SK-N-SH (cell line): ENCODE data around the gene NPDC1. TPM values are rescaled to one million over a fixed set of nuclear protein-coding genes. Genes with fewer than 3 reads are reported as not detected.

Experiments used
- CHD2 ChIP-seq: fragments of 150-350 bp; IDR thresholded peaks from 2 replicates; pipeline ENCODE4 v1.6.1; 2018; ENCODE audit warnings: low read length; ENCODE audit not compliant: partially characterized antibody
- FOXM1 ChIP-seq: IDR thresholded peaks from 2 replicates; pipeline ENCODE4 v1.4.0; 2012; ENCODE audit warnings: low read depth, mild to moderate bottlenecking
- GABPA ChIP-seq: IDR thresholded peaks from 2 replicates; pipeline ENCODE4 v1.4.0; 2012; ENCODE audit warnings: low read depth, mild to moderate bottlenecking
- JUND ChIP-seq: IDR thresholded peaks from 2 replicates; pipeline ENCODE4 v1.4.0; 2012
- RAD21 ChIP-seq: IDR thresholded peaks from 2 replicates; pipeline ENCODE4 v1.6.1; 2012; ENCODE audit warnings: mild to moderate bottlenecking, low read length
- RFX5 ChIP-seq: IDR thresholded peaks from 2 replicates; pipeline ENCODE4 v1.6.1; 2012; ENCODE audit warnings: mild to moderate bottlenecking, improper control_type of control experiment, low read length
- RXRA ChIP-seq: IDR thresholded peaks from 2 replicates; pipeline ENCODE4 v1.4.0; 2012; ENCODE audit warnings: low read depth, mild to moderate bottlenecking, borderline replicate concordance
- TAF1 ChIP-seq: IDR thresholded peaks from 2 replicates; pipeline ENCODE4 v1.6.1; 2012; ENCODE audit warnings: low read depth, mild to moderate bottlenecking, low read length, moderate library complexity, borderline replicate concordance
- YY1 ChIP-seq: IDR thresholded peaks from 2 replicates; pipeline ENCODE4 v1.4.0; 2012; ENCODE audit warnings: low read depth, mild to moderate bottlenecking
- polyA plus RNA-seq, 3 experiments: library from polyadenylated mRNA; depleted of rRNA; stranded (reverse); fragments of >200 nt; gene quantifications; 2 replicates each; pipeline ENCODE4 v1.2.3, GENCODE V29; 2012
- TF ChIP-seq, protein P1 (sequence below): IDR thresholded peaks from 2 replicates; pipeline ENCODE4 v1.4.0; 2012; ENCODE audit warnings: low read depth, borderline replicate concordance
- TF ChIP-seq, protein P2 (sequence below): fragments of 150-350 bp; IDR thresholded peaks from 2 replicates; pipeline ENCODE4 v1.6.1; 2016; ENCODE audit warnings: mild to moderate bottlenecking, low read depth, low read length
- TF ChIP-seq, protein P3 (sequence below): fragments of 150-350 bp; IDR thresholded peaks from 2 replicates; pipeline ENCODE4 v1.6.1; 2017; ENCODE audit warnings: antibody characterized with exemption, low read length, low read depth, borderline replicate concordance
- TF ChIP-seq, protein P4 (sequence below): IDR thresholded peaks from 2 replicates; pipeline ENCODE4; 2012
- TF ChIP-seq, protein P5 (sequence below): IDR thresholded peaks from 2 replicates; pipeline ENCODE4 v1.4.0; 2012; ENCODE audit warnings: low read depth, borderline replicate concordance
- TF ChIP-seq, protein P6 (sequence below): fragments of 200-600 bp; sonication (generic); IDR thresholded peaks from 2 replicates; pipeline ENCODE4 v1.6.1; 2017; ENCODE audit warnings: antibody characterized with exemption, mild to moderate bottlenecking, moderate library complexity

The NPDC1 gene
- polyA plus RNA-seq, 1 of the 3 experiments (the other 2 are of a cell fraction), result 48.1 TPM

DNA sequence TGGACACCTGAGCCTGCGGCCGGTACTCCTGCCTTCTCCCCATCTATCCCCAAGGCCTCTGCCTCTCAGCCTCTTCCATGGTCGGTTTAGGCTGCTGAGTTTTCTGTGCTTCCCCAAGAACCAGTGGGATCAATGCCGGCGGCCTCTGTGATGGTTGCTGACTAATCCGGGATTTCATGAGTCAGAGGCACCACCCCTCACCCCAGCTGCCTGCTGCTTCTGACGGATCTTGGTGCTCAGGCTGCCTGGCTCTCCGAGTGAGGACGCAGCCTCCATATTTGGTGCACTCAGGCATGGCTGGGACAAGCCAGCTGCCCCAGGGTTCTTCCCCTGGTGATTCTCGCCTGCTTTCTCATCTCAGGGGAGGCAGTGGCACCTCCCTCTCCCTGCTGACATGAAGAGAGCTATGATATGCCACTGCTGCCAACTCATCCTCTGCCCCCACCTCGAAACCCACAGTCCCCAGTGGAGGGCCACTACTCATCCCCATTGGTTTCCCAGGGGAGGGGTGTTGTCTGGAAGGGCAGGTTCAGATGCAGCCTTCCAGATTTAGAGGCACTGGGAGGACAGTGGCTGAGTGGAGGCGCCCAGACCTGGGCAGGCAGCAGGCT, 37.5 kb upstream of the NPDC1 start (continued):
- TF ChIP-seq RFX5 (no peak), RAD21 (no peak), GABPA (no peak), CHD2 (no peak), JUND (peak; percentile 85; the same call in 1 of the 2 replicates), RXRA (no peak; the same call in 1 of the 2 replicates), TAF1 (peak; percentile 55; the same call in 1 of the 2 replicates), FOXM1 (no peak), YY1 (peak; percentile 81)
- TF ChIP-seq, protein P1, sequence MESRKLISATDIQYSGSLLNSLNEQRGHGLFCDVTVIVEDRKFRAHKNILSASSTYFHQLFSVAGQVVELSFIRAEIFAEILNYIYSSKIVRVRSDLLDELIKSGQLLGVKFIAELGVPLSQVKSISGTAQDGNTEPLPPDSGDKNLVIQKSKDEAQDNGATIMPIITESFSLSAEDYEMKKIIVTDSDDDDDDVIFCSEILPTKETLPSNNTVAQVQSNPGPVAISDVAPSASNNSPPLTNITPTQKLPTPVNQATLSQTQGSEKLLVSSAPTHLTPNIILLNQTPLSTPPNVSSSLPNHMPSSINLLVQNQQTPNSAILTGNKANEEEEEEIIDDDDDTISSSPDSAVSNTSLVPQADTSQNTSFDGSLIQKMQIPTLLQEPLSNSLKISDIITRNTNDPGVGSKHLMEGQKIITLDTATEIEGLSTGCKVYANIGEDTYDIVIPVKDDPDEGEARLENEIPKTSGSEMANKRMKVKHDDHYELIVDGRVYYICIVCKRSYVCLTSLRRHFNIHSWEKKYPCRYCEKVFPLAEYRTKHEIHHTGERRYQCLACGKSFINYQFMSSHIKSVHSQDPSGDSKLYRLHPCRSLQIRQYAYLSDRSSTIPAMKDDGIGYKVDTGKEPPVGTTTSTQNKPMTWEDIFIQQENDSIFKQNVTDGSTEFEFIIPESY, result no peak
- TF ChIP-seq, protein P2, sequence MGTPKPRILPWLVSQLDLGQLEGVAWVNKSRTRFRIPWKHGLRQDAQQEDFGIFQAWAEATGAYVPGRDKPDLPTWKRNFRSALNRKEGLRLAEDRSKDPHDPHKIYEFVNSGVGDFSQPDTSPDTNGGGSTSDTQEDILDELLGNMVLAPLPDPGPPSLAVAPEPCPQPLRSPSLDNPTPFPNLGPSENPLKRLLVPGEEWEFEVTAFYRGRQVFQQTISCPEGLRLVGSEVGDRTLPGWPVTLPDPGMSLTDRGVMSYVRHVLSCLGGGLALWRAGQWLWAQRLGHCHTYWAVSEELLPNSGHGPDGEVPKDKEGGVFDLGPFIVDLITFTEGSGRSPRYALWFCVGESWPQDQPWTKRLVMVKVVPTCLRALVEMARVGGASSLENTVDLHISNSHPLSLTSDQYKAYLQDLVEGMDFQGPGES, result no peak
- TF ChIP-seq, protein P3, sequence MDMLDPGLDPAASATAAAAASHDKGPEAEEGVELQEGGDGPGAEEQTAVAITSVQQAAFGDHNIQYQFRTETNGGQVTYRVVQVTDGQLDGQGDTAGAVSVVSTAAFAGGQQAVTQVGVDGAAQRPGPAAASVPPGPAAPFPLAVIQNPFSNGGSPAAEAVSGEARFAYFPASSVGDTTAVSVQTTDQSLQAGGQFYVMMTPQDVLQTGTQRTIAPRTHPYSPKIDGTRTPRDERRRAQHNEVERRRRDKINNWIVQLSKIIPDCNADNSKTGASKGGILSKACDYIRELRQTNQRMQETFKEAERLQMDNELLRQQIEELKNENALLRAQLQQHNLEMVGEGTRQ, result no peak
- TF ChIP-seq, protein P4, sequence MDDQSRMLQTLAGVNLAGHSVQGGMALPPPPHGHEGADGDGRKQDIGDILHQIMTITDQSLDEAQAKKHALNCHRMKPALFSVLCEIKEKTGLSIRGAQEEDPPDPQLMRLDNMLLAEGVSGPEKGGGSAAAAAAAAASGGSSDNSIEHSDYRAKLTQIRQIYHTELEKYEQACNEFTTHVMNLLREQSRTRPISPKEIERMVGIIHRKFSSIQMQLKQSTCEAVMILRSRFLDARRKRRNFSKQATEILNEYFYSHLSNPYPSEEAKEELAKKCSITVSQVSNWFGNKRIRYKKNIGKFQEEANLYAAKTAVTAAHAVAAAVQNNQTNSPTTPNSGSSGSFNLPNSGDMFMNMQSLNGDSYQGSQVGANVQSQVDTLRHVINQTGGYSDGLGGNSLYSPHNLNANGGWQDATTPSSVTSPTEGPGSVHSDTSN, result peak; percentile 52
- TF ChIP-seq, protein P5, sequence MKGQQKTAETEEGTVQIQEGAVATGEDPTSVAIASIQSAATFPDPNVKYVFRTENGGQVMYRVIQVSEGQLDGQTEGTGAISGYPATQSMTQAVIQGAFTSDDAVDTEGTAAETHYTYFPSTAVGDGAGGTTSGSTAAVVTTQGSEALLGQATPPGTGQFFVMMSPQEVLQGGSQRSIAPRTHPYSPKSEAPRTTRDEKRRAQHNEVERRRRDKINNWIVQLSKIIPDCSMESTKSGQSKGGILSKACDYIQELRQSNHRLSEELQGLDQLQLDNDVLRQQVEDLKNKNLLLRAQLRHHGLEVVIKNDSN, result no peak
- TF ChIP-seq, protein P6, sequence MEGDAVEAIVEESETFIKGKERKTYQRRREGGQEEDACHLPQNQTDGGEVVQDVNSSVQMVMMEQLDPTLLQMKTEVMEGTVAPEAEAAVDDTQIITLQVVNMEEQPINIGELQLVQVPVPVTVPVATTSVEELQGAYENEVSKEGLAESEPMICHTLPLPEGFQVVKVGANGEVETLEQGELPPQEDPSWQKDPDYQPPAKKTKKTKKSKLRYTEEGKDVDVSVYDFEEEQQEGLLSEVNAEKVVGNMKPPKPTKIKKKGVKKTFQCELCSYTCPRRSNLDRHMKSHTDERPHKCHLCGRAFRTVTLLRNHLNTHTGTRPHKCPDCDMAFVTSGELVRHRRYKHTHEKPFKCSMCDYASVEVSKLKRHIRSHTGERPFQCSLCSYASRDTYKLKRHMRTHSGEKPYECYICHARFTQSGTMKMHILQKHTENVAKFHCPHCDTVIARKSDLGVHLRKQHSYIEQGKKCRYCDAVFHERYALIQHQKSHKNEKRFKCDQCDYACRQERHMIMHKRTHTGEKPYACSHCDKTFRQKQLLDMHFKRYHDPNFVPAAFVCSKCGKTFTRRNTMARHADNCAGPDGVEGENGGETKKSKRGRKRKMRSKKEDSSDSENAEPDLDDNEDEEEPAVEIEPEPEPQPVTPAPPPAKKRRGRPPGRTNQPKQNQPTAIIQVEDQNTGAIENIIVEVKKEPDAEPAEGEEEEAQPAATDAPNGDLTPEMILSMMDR, result no peak
